Skeletal muscle tissue (tissue), 4 donors: ENCODE results near the gene AFP. TPM values are rescaled to one million over a fixed set of nuclear protein-coding genes. Genes with fewer than 3 reads are reported as not detected.

Experiments used
- H3K27ac ChIP-seq: one replicate; pipeline ENCODE4 v1.7.0; 2013; ENCODE audit warnings: mild to moderate bottlenecking, low read depth, low read length, inconsistent platforms
- H3K27me3 ChIP-seq, 3 donors: one replicate each; pipeline ENCODE4 v1.7.0; 2013; ENCODE audit warnings: low read length in 3 of 3; ENCODE audit not compliant: control insufficient read depth in 3 of 3, insufficient read depth in 3 of 3
- H3K36me3 ChIP-seq, 3 donors: one replicate each; pipeline ENCODE4 v1.7.0; 2013; ENCODE audit warnings: low read length in 3 of 3; ENCODE audit not compliant: control insufficient read depth in 3 of 3, insufficient read depth in 3 of 3
- H3K4me1 ChIP-seq, 3 donors: one replicate each; pipeline ENCODE4 v1.7.0; 2013; ENCODE audit warnings: low read length in 3 of 3, mild to moderate bottlenecking in 3 of 3; ENCODE audit not compliant: control insufficient read depth in 3 of 3, insufficient read depth in 3 of 3
- H3K4me3 ChIP-seq, 3 donors: one replicate each; pipeline ENCODE4 v1.7.0; 2013; ENCODE audit warnings: low read length in 3 of 3
- H3K9ac ChIP-seq, 3 donors: one replicate each; pipeline ENCODE4 v1.7.0; 2013; ENCODE audit warnings: low read length in 3 of 3, mild to moderate bottlenecking in 3 of 3, moderate library complexity in 2 of 3, low read depth in 1 of 3
- H3K9me3 ChIP-seq, 3 donors: one replicate each; pipeline ENCODE4 v1.7.0; 2013; ENCODE audit warnings: low read length in 3 of 3; ENCODE audit not compliant: control insufficient read depth in 3 of 3
- total RNA-seq: library from RNA; depleted of rRNA; stranded (reverse); fragments of >200 nt; gene quantifications from one replicate; pipeline ENCODE4 v1.2.3, GENCODE V29; 2014
- donor health status: Osteomylitis.

The AFP gene
- total RNA-seq, 1 donor from 2014 or later: 1.0 TPM

GRCh38 chr4:73445383-73446335 lies 9.6 kb downstream of the AFP start:
- no peak overlapping the region for H3K27ac ChIP-seq
- H3K9me3 ChIP-seq: no peaks in the 10 kb centered on the region
- H3K4me1 ChIP-seq: no peaks in the 10 kb centered on the region
- no peak overlapping the region for H3K4me3 ChIP-seq
- H3K9ac ChIP-seq: no peak overlapping the region
- H3K27me3 ChIP-seq: no peaks in the 10 kb centered on the region
- no peaks in the 10 kb centered on the region for H3K36me3 ChIP-seq

GRCh38 chr4:73446336-73446938 lies 10.4 kb downstream of the AFP start:
- Histone ChIP-seq H3K9me3 (no peaks in the 10 kb centered on the region), H3K9ac (no peak overlapping the region), H3K4me3 (no peak overlapping the region), H3K27me3 (no peaks in the 10 kb centered on the region), H3K36me3 (no peaks in the 10 kb centered on the region), H3K4me1 (no peaks in the 10 kb centered on the region), H3K27ac (no peak overlapping the region)

- no peak overlapping the region for H3K4me3 ChIP-seq
- no peaks in the 10 kb centered on the region for H3K27me3 ChIP-seq
- no peaks in the 10 kb centered on the region for H3K36me3 ChIP-seq
- H3K9me3 ChIP-seq: no peaks in the 10 kb centered on the region
- no peaks in the 10 kb centered on the region for H3K4me1 ChIP-seq
- H3K9ac ChIP-seq: no peak overlapping the region
- H3K27ac ChIP-seq: no peak overlapping the region
Measured at GRCh38 chr4:73447671-73448070, 11.7 kb downstream of the AFP start.

GRCh38 chr4:73448448-73449203 lies 12.6 kb downstream of the AFP start:
- no peak overlapping the region for H3K4me3 ChIP-seq
- H3K9me3 ChIP-seq: no peaks in the 10 kb centered on the region
- no peak overlapping the region for H3K27ac ChIP-seq
- H3K36me3 ChIP-seq: no peaks in the 10 kb centered on the region
- no peaks in the 10 kb centered on the region for H3K4me1 ChIP-seq
- no peak overlapping the region for H3K9ac ChIP-seq
- H3K27me3 ChIP-seq: no peaks in the 10 kb centered on the region

- Histone ChIP-seq H3K9me3 (no peaks in the 10 kb centered on the region), H3K27ac (no peak overlapping the region), H3K4me3 (no peak overlapping the region), H3K27me3 (no peaks in the 10 kb centered on the region), H3K9ac (no peak overlapping the region), H3K36me3 (no peaks in the 10 kb centered on the region), H3K4me1 (no peaks in the 10 kb centered on the region)
Measured at GRCh38 chr4:73450398-73451004, 14.5 kb downstream of the AFP start.

GRCh38 chr4:73451404-73451803 lies 15.4 kb downstream of the AFP start:
- Histone ChIP-seq H3K36me3 (no peaks in the 10 kb centered on the region), H3K9me3 (no peaks in the 10 kb centered on the region), H3K9ac (no peak overlapping the region), H3K27me3 (no peaks in the 10 kb centered on the region), H3K4me3 (no peak overlapping the region), H3K27ac (no peak overlapping the region), H3K4me1 (no peaks in the 10 kb centered on the region)

GRCh38 chr4:73451981-73452747 lies 16.1 kb downstream of the AFP start:
- no peaks in the 10 kb centered on the region for H3K4me1 ChIP-seq
- H3K27ac ChIP-seq: no peak overlapping the region
- no peak overlapping the region for H3K9ac ChIP-seq
- no peaks in the 10 kb centered on the region for H3K27me3 ChIP-seq
- H3K9me3 ChIP-seq: no peaks in the 10 kb centered on the region
- H3K4me3 ChIP-seq: no peak overlapping the region
- H3K36me3 ChIP-seq: no peaks in the 10 kb centered on the region

GRCh38 chr4:73452953-73453700 lies 17.1 kb downstream of the AFP start:
- no peaks in the 10 kb centered on the region for H3K4me1 ChIP-seq
- no peak overlapping the region for H3K27ac ChIP-seq
- H3K36me3 ChIP-seq: no peaks in the 10 kb centered on the region
- H3K27me3 ChIP-seq: no peaks in the 10 kb centered on the region
- no peak overlapping the region for H3K4me3 ChIP-seq
- H3K9me3 ChIP-seq: no peaks in the 10 kb centered on the region
- H3K9ac ChIP-seq: no peak overlapping the region

GRCh38 chr4:73453701-73454005 lies 17.6 kb downstream of the AFP start:
- Histone ChIP-seq H3K4me1 (no peaks in the 10 kb centered on the region), H3K27me3 (no peaks in the 10 kb centered on the region), H3K27ac (no peak overlapping the region), H3K9ac (no peak overlapping the region), H3K9me3 (no peaks in the 10 kb centered on the region), H3K36me3 (no peaks in the 10 kb centered on the region), H3K4me3 (no peak overlapping the region)
